ENCODE measurements around the gene TMEM120B. TPM values are rescaled to one million over a fixed set of nuclear protein-coding genes. Genes with fewer than 3 reads are reported as not detected.
"Not testable (repeated sequence)": the region's sequence is repeated elsewhere in the genome, so short reads cannot be mapped to it uniquely, and the experiment has no call there.

The TMEM120B gene
- total RNA-seq: 8.3 TPM in 2 replicates

DNA sequence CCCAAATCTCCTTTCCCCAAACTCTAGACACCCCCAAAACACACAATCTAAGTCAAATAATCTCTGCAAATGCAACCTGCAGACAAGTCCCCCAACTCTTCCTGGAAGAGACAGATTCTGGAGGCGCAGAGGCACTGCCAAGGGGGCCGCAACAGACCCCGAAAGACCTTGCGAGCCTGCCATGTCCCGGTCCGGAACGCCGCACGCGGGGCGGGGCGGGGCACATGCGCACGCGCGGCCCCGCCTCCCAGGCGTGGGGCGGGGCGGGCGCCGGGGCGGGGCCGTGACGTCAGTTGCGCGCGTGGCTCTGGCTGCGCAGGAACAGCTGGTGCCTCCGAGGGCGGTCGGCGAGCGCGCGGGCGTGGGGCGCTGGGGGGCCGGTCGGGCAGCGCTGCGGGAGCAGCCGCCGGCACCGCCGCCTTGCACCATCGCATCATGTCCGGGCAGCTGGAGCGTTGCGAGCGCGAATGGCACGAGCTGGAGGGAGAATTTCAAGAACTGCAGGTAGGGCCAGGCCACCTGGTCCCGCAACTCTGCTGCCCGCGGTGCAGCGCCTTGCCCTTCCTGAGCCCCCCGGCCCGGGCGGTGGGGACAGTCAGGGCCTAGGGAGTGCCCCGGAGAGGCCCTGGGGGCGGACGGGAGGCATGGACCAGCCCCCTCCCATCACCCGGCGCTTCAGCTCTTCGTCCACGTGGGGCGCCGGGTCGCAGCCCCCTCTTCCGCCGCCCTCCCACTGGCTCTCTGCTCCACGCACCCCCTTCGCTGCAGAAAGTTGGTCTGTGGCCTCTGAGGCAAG lies at the start of gene TMEM120B:
Gene TMEM120B (plus strand): TSS at position 292 of the 796 bp plus-strand sequence. CDS start 144 bp downstream, at position 436.
- Histone ChIP-seq H2AFZ (ENCODE audit: low read length) (peak within 1 kb of the TSS; percentile 80), H3K9me3 (ENCODE audit: low read depth, low read length) (no peaks in the 10 kb centered on the region), H3K79me2 (ENCODE audit: insufficient read depth, low read length) (peaks cover 28% of the 10 kb centered on the region), H3K27me3 (ENCODE audit: insufficient read depth, low read length) (no peaks in the 10 kb centered on the region), H3K36me3 (ENCODE audit: insufficient read depth, low read length) (no peaks in the 10 kb centered on the region), H4K20me1 (ENCODE audit: insufficient read depth, low read length) (peaks cover 14% of the 10 kb centered on the region), H3K27ac (ENCODE audit: low read depth, low read length) (peak within 1 kb of the TSS; percentile 76), H3K4me2 (ENCODE audit: insufficient read depth, low read length) (peak within 1 kb of the TSS; percentile 96), H3K4me1 (ENCODE audit: insufficient read depth, low read length) (peaks cover 36% of the 10 kb centered on the region), H3K4me3 (ENCODE audit: insufficient read depth, low read length) (peak within 1 kb of the TSS; percentile 95)
- TF ChIP-seq, protein P1, sequence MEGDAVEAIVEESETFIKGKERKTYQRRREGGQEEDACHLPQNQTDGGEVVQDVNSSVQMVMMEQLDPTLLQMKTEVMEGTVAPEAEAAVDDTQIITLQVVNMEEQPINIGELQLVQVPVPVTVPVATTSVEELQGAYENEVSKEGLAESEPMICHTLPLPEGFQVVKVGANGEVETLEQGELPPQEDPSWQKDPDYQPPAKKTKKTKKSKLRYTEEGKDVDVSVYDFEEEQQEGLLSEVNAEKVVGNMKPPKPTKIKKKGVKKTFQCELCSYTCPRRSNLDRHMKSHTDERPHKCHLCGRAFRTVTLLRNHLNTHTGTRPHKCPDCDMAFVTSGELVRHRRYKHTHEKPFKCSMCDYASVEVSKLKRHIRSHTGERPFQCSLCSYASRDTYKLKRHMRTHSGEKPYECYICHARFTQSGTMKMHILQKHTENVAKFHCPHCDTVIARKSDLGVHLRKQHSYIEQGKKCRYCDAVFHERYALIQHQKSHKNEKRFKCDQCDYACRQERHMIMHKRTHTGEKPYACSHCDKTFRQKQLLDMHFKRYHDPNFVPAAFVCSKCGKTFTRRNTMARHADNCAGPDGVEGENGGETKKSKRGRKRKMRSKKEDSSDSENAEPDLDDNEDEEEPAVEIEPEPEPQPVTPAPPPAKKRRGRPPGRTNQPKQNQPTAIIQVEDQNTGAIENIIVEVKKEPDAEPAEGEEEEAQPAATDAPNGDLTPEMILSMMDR (IDR thresholded peaks at IDR 0.05; ENCODE audit: extremely low read depth, low read depth, low read length): no peak
- DNase-seq (ENCODE audit: insufficient read length, low spot score, missing footprints): peak; percentile 97

DNA sequence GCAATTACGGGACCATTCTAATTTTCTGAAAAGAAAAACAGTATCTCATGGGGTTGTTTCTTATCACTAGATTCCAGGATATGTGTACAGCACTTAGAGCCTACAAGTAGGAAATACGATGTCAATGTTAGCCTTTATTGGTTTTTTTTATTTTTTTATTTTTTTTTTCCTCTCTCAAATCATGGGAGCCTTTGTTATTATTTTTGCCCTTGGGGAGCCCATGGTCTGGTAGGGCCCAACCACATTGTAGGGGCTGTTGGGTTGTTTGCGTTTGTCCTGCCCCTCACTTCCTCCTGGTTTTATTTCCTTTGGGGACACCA lies 49.0 kb upstream of the TMEM120B start:
- Histone ChIP-seq H2AFZ (ENCODE audit: low read length) (no peak overlapping the region), H3K4me1 (ENCODE audit: insufficient read depth, low read length) (no peaks in the 10 kb centered on the region), H3K9me3 (ENCODE audit: low read depth, low read length) (no peaks in the 10 kb centered on the region), H3K27me3 (ENCODE audit: insufficient read depth, low read length) (no peaks in the 10 kb centered on the region), H3K27ac (ENCODE audit: low read depth, low read length) (no peak overlapping the region), H3K79me2 (ENCODE audit: insufficient read depth, low read length) (no peaks in the 10 kb centered on the region), H3K36me3 (ENCODE audit: insufficient read depth, low read length) (no peaks in the 10 kb centered on the region), H3K4me3 (ENCODE audit: insufficient read depth, low read length) (no peak overlapping the region), H4K20me1 (ENCODE audit: insufficient read depth, low read length) (no peaks in the 10 kb centered on the region), H3K4me2 (ENCODE audit: insufficient read depth, low read length) (no peak overlapping the region)
- DNase-seq (ENCODE audit: insufficient read length, low spot score, missing footprints): no peak
- TF ChIP-seq, protein P1 (IDR thresholded peaks at IDR 0.05; ENCODE audit: extremely low read depth, low read depth, low read length): no peak

- not testable (repeated sequence) for H3K36me3 ChIP-seq (ENCODE audit: insufficient read depth, low read length); H3K79me2 ChIP-seq (ENCODE audit: insufficient read depth, low read length); H3K9me3 ChIP-seq (ENCODE audit: low read depth, low read length); H3K4me1 ChIP-seq (ENCODE audit: insufficient read depth, low read length); H3K27ac ChIP-seq (ENCODE audit: low read depth, low read length); H3K4me2 ChIP-seq (ENCODE audit: insufficient read depth, low read length); H3K27me3 ChIP-seq (ENCODE audit: insufficient read depth, low read length); H3K4me3 ChIP-seq (ENCODE audit: insufficient read depth, low read length); H4K20me1 ChIP-seq (ENCODE audit: insufficient read depth, low read length); H2AFZ ChIP-seq (ENCODE audit: low read length)
- peak; percentile 34 for DNase-seq (ENCODE audit: insufficient read length, low spot score, missing footprints)
Observed at GRCh38 chr12:121666829-121667228, 45.7 kb upstream of the TMEM120B start.

DNA sequence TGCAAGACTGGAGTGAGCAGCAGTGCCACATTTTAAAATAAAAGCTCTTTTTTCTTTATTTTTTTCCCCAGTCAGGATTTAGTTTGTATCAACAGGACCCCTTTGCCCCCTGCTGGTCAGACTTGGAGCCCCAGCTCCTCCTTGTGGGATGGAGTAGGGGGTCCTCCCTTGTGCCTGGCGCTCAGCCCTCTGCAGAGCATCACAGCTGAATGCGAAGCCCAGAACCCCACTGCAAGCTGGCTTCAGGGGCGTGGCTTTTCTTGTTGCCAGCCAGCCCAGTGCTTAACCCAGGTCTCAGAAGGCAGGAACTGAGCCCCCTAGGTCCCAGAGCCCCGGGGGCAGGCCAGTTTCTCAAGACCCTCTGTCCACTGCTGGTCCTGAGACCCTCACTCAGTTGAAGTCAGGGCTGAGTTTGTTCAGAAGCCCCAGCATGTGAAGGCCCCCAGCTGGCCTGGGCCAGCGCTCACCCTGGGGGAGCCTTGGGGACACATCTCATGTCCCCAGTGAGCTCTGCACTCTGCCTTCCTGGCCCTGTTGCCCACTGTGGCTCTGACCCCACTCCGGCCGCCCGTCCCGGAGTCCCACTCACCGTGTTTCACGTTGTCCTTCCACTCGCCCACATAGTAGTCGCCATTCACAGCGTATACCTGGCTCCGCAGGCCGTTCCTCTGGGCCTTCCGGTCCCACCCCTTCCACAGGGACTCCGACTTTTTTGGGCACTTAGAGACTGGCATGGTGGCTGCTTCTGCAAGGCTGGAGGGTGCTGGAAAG lies 43.6 kb upstream of the TMEM120B start:
- no peaks in the 10 kb centered on the region for H3K9me3 ChIP-seq (ENCODE audit: low read depth, low read length)
- H3K4me3 ChIP-seq (ENCODE audit: insufficient read depth, low read length): no peak overlapping the region
- no peak overlapping the region for H3K27ac ChIP-seq (ENCODE audit: low read depth, low read length)
- H2AFZ ChIP-seq (ENCODE audit: low read length): no peak overlapping the region
- DNase-seq (ENCODE audit: insufficient read length, low spot score, missing footprints): peak; percentile 88
- H4K20me1 ChIP-seq (ENCODE audit: insufficient read depth, low read length): no peaks in the 10 kb centered on the region
- H3K27me3 ChIP-seq (ENCODE audit: insufficient read depth, low read length): no peaks in the 10 kb centered on the region
- no peaks in the 10 kb centered on the region for H3K36me3 ChIP-seq (ENCODE audit: insufficient read depth, low read length)
- no peaks in the 10 kb centered on the region for H3K79me2 ChIP-seq (ENCODE audit: insufficient read depth, low read length)
- no peak overlapping the region for H3K4me2 ChIP-seq (ENCODE audit: insufficient read depth, low read length)
- H3K4me1 ChIP-seq (ENCODE audit: insufficient read depth, low read length): peaks cover 10% of the 10 kb centered on the region
- TF ChIP-seq, protein P1 (IDR thresholded peaks at IDR 0.05; ENCODE audit: extremely low read depth, low read depth, low read length): peak; percentile 64

Measured in osteoblast (primary cell).